ENCODE measurements around the gene CSNK1G2. TPM values are rescaled to one million over a fixed set of nuclear protein-coding genes. Genes with fewer than 3 reads are reported as not detected.

CSNK1G2 gene
- total RNA-seq, 4 donors from 2014 or later, result 37.9 to 42.9 (median 38.1) TPM

DNA sequence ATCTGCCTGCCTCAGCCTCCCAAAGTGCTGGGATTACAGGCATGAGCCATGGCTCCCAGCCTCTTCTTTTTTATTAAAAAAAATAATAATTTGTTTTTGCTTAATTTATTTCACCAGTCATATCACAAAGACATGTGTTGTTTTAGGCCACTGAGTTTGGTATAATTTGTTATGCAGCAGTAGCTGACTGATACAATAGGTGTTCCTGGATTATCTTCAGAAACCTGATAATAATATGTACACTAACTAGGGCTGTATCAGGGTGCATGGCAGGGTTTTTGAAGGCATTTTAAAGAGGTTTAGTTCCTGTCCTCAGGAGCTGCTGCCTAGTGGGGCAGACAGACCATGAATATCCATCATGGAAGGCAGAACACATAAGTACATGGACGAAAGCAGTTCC, 9.5 kb upstream of the CSNK1G2 start:
- TF ChIP-seq, protein P1, sequence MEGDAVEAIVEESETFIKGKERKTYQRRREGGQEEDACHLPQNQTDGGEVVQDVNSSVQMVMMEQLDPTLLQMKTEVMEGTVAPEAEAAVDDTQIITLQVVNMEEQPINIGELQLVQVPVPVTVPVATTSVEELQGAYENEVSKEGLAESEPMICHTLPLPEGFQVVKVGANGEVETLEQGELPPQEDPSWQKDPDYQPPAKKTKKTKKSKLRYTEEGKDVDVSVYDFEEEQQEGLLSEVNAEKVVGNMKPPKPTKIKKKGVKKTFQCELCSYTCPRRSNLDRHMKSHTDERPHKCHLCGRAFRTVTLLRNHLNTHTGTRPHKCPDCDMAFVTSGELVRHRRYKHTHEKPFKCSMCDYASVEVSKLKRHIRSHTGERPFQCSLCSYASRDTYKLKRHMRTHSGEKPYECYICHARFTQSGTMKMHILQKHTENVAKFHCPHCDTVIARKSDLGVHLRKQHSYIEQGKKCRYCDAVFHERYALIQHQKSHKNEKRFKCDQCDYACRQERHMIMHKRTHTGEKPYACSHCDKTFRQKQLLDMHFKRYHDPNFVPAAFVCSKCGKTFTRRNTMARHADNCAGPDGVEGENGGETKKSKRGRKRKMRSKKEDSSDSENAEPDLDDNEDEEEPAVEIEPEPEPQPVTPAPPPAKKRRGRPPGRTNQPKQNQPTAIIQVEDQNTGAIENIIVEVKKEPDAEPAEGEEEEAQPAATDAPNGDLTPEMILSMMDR (IDR thresholded peaks at IDR 0.05 in 4 of 5, conservative IDR thresholded peaks at IDR 0.05 in 1 of 5), result no peak
- TF ChIP-seq POLR2A (IDR thresholded peaks at IDR 0.05), result no peak
- H3K4me3 ChIP-seq, result no peak overlapping the region
- intact Hi-C loops (cut with DNase I; ENCODE audit: low total_unique reads) (no loop called here), in situ Hi-C loops (cut with MboI; ENCODE audit: low sequenced_read_pairs in 4 of 4) (loop anchor here in 2 of 4 donors (10.0 kb wide), 2 partner anchors 133 to 143 kb away; no protein-coding TSS in a partner anchor)
- DNase-seq (no peak), ATAC-seq (no peak)
- H3K27me3 ChIP-seq, result no peaks in the 10 kb centered on the region
- no peak overlapping the region for H3K27ac ChIP-seq
- H3K36me3 ChIP-seq, result no peaks in the 10 kb centered on the region
- H3K9me3 ChIP-seq, result no peaks in the 10 kb centered on the region
- peaks cover 16 to 19% of the 10 kb centered on the region in 2 donors for H3K4me1 ChIP-seq

- Histone ChIP-seq H3K36me3 (no peaks in the 10 kb centered on the region), H3K9me3 (no peaks in the 10 kb centered on the region), H3K4me1 (peaks cover 16 to 19% of the 10 kb centered on the region in 2 donors), H3K27me3 (no peaks in the 10 kb centered on the region), H3K4me3 (no peak overlapping the region), H3K27ac (no peak overlapping the region)
- intact Hi-C loops (cut with DNase I; ENCODE audit: low total_unique reads), result no loop called here
- TF ChIP-seq POLR2A (IDR thresholded peaks at IDR 0.05), result no peak
- TF ChIP-seq, protein P1 (IDR thresholded peaks at IDR 0.05 in 4 of 5, conservative IDR thresholded peaks at IDR 0.05 in 1 of 5), result no peak
- in situ Hi-C loops (cut with MboI; ENCODE audit: low sequenced_read_pairs in 4 of 4), result loop anchor here in 2 of 4 donors (10.0 kb wide), 2 partner anchors 132 to 142 kb away; no protein-coding TSS in a partner anchor
- ATAC-seq (no peak), DNase-seq (no peak)
These were observed 8.6 kb upstream of the CSNK1G2 start for GRCh38 chr19:1932395-1932794.

- Histone ChIP-seq H3K27ac (no peak overlapping the region), H3K4me3 (no peak overlapping the region), H3K36me3 (no peaks in the 10 kb centered on the region), H3K4me1 (peaks cover 16 to 19% of the 10 kb centered on the region in 2 donors), H3K27me3 (no peaks in the 10 kb centered on the region), H3K9me3 (no peaks in the 10 kb centered on the region)
- DNase-seq (no peak), ATAC-seq (no peak)
- in situ Hi-C loops (cut with MboI; ENCODE audit: low sequenced_read_pairs in 4 of 4) (loop anchor here in 2 of 4 donors (10.0 kb wide), 2 partner anchors 132 to 142 kb away; no protein-coding TSS in a partner anchor), intact Hi-C loops (cut with DNase I; ENCODE audit: low total_unique reads) (no loop called here)
- TF ChIP-seq, protein P1 (IDR thresholded peaks at IDR 0.05 in 4 of 5, conservative IDR thresholded peaks at IDR 0.05 in 1 of 5), result no peak
- TF ChIP-seq POLR2A (IDR thresholded peaks at IDR 0.05), result no peak
These were observed 7.7 kb upstream of the CSNK1G2 start for GRCh38 chr19:1933244-1933643.

DNA sequence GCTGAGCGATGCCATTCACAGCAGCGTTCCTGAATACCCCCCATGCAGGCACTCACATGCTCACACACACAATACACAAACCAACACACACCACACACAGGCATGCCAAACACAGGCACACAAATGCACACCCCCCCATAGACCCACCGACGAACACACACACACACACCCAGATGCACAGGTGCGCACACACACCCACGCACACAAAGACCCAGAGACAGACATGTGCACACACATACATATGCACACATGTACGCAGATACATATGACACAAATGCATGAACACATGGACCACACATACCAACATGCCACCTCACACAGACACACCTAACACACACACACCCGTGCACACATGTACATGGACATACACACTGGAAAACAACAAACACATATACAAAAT, 7.0 kb upstream of the CSNK1G2 start:
- no peaks in the 10 kb centered on the region for H3K9me3 ChIP-seq

More for the DNA sequence above, 7.0 kb upstream of the CSNK1G2 start:
- Histone ChIP-seq H3K27ac (no peak overlapping the region), H3K4me3 (no peak overlapping the region), H3K36me3 (no peaks in the 10 kb centered on the region), H3K27me3 (no peaks in the 10 kb centered on the region), H3K4me1 (peaks cover 15 to 17% of the 10 kb centered on the region in 2 donors)
- TF ChIP-seq, protein P1 (IDR thresholded peaks at IDR 0.05 in 4 of 5, conservative IDR thresholded peaks at IDR 0.05 in 1 of 5), result no peak
- no peak for TF ChIP-seq POLR2A (IDR thresholded peaks at IDR 0.05)
- in situ Hi-C loops (cut with MboI; ENCODE audit: low sequenced_read_pairs in 4 of 4), result loop anchor here in 2 of 4 donors (10.0 kb wide), 2 partner anchors 131 to 141 kb away; no protein-coding TSS in a partner anchor
- ATAC-seq (no peak), DNase-seq (no peak)
- intact Hi-C loops (cut with DNase I; ENCODE audit: low total_unique reads), result no loop called here

Measured in gastrocnemius medialis (tissue), 4 donors.